ENCODE measurements around the gene PRR14L. TPM values are rescaled to one million over a fixed set of nuclear protein-coding genes. Genes with fewer than 3 reads are reported as not detected.

The PRR14L gene
- polyA plus RNA-seq, 3 donors, result 13.2 to 41.4 (median 14.6) TPM

GRCh38 chr22:31776231-31776630 lies 26.3 kb upstream of the PRR14L start:
- H2AFZ ChIP-seq (ENCODE audit: insufficient read depth, low read depth, low read length, poor library complexity, severe bottlenecking), result no peak overlapping the region
- TF ChIP-seq CTCF (IDR thresholded peaks at IDR 0.05), result no peak
- Mint-ChIP-seq H3K4me3 (no peak overlapping the region), H3K9me3 (no peaks in the 10 kb centered on the region), H3K27ac (peak overlapping the region in 1 of 7 donors; percentile 48), H3K36me3 (peaks cover 62 to 94% of the 10 kb centered on the region in 2 donors), H3K27me3 (ENCODE audit: low read depth in 3 of 3) (peaks cover 0 to 5% (median 0%) of the 10 kb centered on the region in 3 donors), H3K4me1 (no peaks in the 10 kb centered on the region)
- WGBS (ENCODE audit: insufficient coverage), result no CpG with 5 or more reads among the region's 4 CpGs
- H3K4me2 ChIP-seq (replicated peaks; ENCODE audit: extremely low read depth, low read length, poor library complexity, severe bottlenecking), result no peak overlapping the region
- DNase-seq, result no peak
- H3K27me3 ChIP-seq (ENCODE audit: control insufficient read depth in 2 of 2, insufficient read depth in 2 of 2, low read length in 2 of 2), result no peaks in the 10 kb centered on the region
- no peaks in the 10 kb centered on the region for H3K9me3 ChIP-seq (replicated peaks in 1 of 2; ENCODE audit: control insufficient read depth in 1 of 2, insufficient read depth in 1 of 2, low read length in 2 of 2)
- H3K36me3 ChIP-seq (replicated peaks in 1 of 2; ENCODE audit: control insufficient read depth in 1 of 2, insufficient read depth in 2 of 2, low read length in 2 of 2), result peaks cover 73 to 95% of the 10 kb centered on the region in 2 donors
- no peak overlapping the region for H3K27ac ChIP-seq (ENCODE audit: low read depth in 1 of 2, low read length in 2 of 2)
- no peak overlapping the region for H3K9ac ChIP-seq (ENCODE audit: insufficient read depth, low read length, poor library complexity, severe bottlenecking)
- intact Hi-C loops (cut with micrococcal nuclease), result no loop called here
- H3K4me1 ChIP-seq (ENCODE audit: control insufficient read depth in 1 of 2, insufficient read depth in 2 of 2, low read length in 2 of 2), result no peaks in the 10 kb centered on the region
- no peaks in the 10 kb centered on the region for H4K20me1 ChIP-seq (ENCODE audit: insufficient read depth, low read length)
- H3K4me3 ChIP-seq (replicated peaks in 1 of 3; ENCODE audit: low read depth in 2 of 3, low read length in 3 of 3), result no peak overlapping the region
- no peaks in the 10 kb centered on the region for H3K79me2 ChIP-seq (ENCODE audit: insufficient read depth, low read length)

GRCh38 chr22:31773416-31773815 lies 23.5 kb upstream of the PRR14L start:
- Histone ChIP-seq H3K36me3 (replicated peaks in 1 of 2; ENCODE audit: control insufficient read depth in 1 of 2, insufficient read depth in 2 of 2, low read length in 2 of 2) (peaks cover 72 to 97% of the 10 kb centered on the region in 2 donors), H3K9me3 (replicated peaks in 1 of 2; ENCODE audit: control insufficient read depth in 1 of 2, insufficient read depth in 1 of 2, low read length in 2 of 2) (no peaks in the 10 kb centered on the region), H2AFZ (ENCODE audit: insufficient read depth, low read depth, low read length, poor library complexity, severe bottlenecking) (no peak overlapping the region), H4K20me1 (ENCODE audit: insufficient read depth, low read length) (no peaks in the 10 kb centered on the region), H3K4me2 (replicated peaks; ENCODE audit: extremely low read depth, low read length, poor library complexity, severe bottlenecking) (no peak overlapping the region), H3K79me2 (ENCODE audit: insufficient read depth, low read length) (no peaks in the 10 kb centered on the region), H3K9ac (ENCODE audit: insufficient read depth, low read length, poor library complexity, severe bottlenecking) (no peak overlapping the region), H3K27me3 (ENCODE audit: control insufficient read depth in 2 of 2, insufficient read depth in 2 of 2, low read length in 2 of 2) (no peaks in the 10 kb centered on the region), H3K4me3 (replicated peaks in 1 of 3; ENCODE audit: low read depth in 2 of 3, low read length in 3 of 3) (no peak overlapping the region), H3K27ac (ENCODE audit: low read depth in 1 of 2, low read length in 2 of 2) (no peak overlapping the region), H3K4me1 (ENCODE audit: control insufficient read depth in 1 of 2, insufficient read depth in 2 of 2, low read length in 2 of 2) (no peaks in the 10 kb centered on the region)
- no peak for DNase-seq
- Mint-ChIP-seq H3K4me1 (no peaks in the 10 kb centered on the region), H3K27ac (peak overlapping the region in 1 of 7 donors; percentile 30), H3K4me3 (no peak overlapping the region), H3K27me3 (ENCODE audit: low read depth in 3 of 3) (peaks cover 0 to 2% (median 0%) of the 10 kb centered on the region in 3 donors), H3K36me3 (peaks cover 64 to 96% of the 10 kb centered on the region in 2 donors), H3K9me3 (no peaks in the 10 kb centered on the region)
- intact Hi-C loops (cut with micrococcal nuclease), result no loop called here
- TF ChIP-seq CTCF (IDR thresholded peaks at IDR 0.05), result no peak
- 100% methylated on average over 1 of the region's 5 CpGs for WGBS (ENCODE audit: insufficient coverage)

All from CD14-positive monocyte (primary cell).